Mucosa of gallbladder (tissue), 1 donor: ENCODE results near the gene RHOF. TPM values are rescaled to one million over a fixed set of nuclear protein-coding genes. Genes with fewer than 3 reads are reported as not detected.
"Not testable (repeated sequence)": the region's sequence is repeated elsewhere in the genome, so short reads cannot be mapped to it uniquely, and the experiment has no call there.

Experiments
- DNase-seq: peaks from one replicate; pipeline ENCODE4 v3.0.0-alpha.2; 2020; ENCODE audit warnings: low spot score
- total RNA-seq: library from RNA; stranded (reverse); gene quantifications from one replicate; pipeline ENCODE4 v1.2.1, GENCODE V29; 2021
- donor health status: DM: no; HTN: no; CAD: no.

RHOF gene
- total RNA-seq, 1 donor from 2014 or later, result 30.8 TPM

DNA sequence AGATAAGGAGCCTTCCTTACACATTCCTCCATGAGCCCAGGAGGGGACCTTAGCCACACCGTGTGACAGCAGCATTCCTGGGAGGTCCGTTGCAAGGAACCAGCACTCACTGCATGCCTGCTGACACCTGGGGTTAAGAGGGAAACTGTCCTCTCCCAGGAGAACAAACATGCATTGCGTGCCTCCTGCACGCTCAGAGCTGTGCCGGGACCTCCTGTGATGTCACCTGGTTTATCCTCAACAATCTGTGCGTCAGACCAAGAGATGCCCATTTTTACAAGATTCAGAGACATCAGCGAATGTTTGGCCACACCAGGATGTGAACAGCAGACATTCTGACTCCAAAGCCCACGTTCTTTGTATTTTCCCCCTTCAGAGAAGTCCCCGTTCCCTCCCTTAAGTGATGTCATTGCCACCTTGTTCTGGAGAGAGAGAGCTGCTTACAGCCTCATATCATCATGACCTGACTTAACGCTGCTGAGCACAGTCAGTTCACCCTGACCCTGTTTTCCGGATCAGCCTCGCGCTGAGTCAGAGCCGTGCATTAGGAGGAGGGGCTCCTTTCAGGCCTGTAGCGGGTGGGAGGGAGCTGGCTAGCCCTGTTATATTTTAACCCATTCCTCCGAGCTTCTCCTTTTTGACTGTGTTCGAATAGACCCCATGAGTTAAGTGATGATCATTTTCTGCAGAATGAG is 44.8 kb downstream of the RHOF start:
- DNase-seq, result peak; percentile 40

DNA sequence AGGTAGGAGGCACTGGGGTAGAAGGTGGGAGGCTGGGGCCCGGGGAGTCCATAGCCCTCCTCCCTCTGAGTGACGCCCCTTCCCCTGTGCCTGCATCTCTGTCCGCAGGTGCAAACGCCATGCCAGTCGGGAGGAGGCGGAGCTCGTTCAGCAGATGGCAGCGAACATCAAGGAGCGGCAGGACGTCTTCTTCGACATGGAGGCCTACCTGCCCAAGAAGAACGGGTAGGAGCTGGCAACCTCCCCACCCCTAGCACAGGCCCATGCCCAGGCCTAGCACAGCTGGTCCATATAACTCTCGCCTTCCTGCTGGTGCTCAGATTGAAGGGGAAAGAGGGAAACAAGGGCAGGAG is 45.3 kb downstream of the RHOF start:
- no peak for DNase-seq

DNA sequence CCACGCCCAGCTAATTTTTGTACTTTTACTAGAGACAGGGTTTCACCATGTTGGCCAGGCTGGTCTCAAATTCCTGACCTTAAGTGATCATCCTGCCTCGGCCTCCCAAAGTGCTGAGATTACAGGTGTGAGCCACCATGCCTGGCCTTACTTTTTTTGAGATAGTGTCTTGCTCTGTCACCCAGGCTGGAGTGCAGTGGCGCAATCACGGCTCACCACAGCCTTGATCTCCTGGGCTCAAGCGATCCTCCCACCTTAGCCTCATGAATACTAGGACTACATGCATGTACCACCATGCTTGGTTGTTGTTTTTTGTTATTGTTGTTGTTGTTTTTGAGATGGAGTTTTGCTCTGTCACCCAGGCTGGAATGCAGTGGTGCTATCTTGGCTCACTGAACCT is 47.9 kb downstream of the RHOF start:
- not testable (repeated sequence) for DNase-seq

DNA sequence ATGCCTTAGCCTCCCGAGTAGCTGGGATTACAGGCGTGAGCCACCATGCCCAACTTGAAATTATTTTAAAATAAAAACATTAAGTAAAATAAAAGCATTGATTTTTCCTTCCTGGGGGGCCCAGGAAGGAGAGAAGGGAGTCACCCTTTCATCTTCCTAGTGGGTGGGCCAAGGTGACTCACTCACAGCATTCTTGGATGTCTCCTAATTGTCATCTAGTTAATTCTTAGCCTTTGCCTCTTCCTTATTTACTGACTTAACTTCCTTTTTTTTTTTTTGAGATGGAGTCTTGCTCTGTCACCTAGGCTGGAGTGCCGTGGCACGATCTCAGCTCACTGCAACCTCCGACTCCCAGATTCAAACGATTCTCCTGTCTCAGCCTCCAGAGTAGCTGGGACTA is 51.7 kb downstream of the RHOF start:
- DNase-seq, result no peak

DNA sequence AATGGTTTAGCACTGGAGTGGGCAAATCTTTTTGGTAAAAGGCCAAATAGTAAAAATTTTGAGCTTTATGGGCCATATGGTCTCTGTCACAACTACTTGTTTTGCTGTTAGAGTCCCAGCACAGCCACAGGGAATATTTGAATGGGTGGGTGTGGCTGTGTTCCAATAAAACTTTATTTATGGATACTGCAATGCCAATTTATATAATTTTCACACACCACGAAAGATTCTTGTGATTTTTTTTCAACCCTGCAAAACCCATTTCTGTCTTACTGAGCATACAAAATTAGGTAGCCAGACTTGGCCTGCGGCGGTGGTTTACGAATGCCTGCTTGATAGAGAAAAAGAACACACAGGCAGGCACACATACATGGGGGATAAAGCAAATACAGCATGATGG is 52.6 kb downstream of the RHOF start:
- DNase-seq, result no peak

DNA sequence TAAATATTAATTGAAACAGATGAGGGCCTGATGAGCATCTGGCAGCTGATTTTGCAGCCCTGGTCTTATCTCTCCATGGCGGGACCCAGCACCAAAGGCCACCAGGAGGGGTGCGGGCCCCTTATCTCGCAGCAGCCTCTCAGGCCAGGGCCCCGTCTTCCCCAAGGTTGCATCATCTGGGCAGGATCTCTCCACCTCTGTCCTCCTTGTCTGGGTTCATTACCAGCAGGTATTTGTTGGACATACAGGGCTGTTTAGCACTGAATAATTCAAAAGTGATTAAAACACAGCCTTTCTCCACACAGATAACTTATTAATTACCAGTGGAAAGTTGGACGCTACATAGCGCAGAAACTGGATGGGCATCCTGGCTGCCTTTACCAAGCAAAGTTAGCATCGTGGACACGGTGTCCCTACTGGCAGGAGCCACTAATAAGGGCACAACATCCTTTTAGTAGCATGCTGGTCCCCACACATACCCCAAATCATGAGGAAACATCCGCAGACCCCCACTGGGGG is 55.1 kb downstream of the RHOF start:
- DNase-seq, result no peak

DNA sequence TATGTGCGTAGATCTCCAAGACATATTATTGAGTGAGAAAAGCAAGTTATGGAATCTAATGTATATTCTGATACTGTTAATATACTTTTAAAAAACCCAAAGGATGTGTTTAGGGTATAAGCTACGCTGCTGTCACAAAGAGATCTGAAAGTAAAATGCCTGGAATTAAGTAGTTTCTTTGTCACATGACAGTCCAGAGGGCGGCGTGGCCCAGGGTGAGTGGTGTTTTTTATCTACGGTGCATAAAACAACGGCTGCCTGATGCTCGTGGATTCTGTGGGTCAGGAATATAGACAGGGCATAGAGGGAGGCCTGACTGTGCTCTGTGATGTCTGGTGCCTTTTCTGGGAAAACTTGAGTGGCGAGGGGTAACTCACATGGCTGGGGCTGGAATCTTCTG is 59.6 kb downstream of the RHOF start:
- no peak for DNase-seq

DNA sequence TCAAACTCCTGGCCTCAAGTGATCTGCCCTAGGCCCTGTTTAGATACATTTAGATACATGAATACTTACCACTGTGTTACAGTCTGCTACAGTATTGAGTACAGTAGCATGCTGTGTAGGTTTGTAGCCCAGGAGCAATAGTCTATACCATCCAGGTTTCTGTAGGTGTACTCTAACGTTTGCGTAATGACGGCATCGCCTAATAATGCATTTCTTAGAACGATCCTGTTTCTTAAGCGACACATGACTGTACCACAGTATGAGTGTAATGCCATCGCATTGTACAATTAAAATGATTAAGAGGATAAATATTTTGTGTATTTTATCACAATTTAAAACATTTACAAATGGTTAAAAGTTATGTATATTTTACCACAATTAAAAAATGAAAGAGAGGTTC is 62.0 kb downstream of the RHOF start:
- DNase-seq, result no peak

DNA sequence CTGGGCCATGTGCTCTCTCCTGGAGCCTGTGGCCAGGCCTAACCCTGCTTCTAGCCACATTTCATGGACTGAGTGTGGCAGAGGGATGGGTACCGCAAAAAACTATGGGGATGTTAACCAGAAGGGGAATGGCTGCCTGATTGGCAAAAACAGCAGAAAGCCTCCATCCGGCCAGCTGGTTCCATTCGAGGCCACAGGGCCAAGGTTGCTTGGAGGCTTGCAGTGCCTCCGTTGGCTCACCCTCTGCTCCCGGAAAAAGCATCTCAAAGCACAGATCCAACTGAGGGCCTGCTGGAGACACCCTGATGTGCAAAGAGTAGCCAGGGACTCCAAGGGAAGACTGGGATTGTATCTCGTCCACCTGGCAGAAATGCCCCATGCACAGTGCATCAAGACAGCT is 64.5 kb downstream of the RHOF start:
- DNase-seq, result no peak

Other genes with a start within 250 kb of the RHOF start
- gene KDM2B, start 212.7 kb downstream of the RHOF start, total RNA-seq, result 26.9 TPM
- 28.9 TPM for gene ORAI1, start 167.2 kb downstream of the RHOF start, total RNA-seq
- gene MORN3, start 124.0 kb downstream of the RHOF start, total RNA-seq, result 0.69 TPM
- gene TMEM120B, start 80.9 kb downstream of the RHOF start, total RNA-seq, result 11.6 TPM
- gene SETD1B, start 10.3 kb upstream of the RHOF start, total RNA-seq, result 35.5 TPM
- gene HPD, start 65.2 kb upstream of the RHOF start, total RNA-seq, result 2.8 TPM
- 48.8 TPM for gene PSMD9, start 95.1 kb upstream of the RHOF start, total RNA-seq
- gene CFAP251, start 124.9 kb upstream of the RHOF start, total RNA-seq, result 7.0 TPM
- 17.7 TPM for gene BCL7A, start 228.2 kb upstream of the RHOF start, total RNA-seq